Measurements from ENCODE around the gene GALK1. TPM values are rescaled to one million over a fixed set of nuclear protein-coding genes. Genes with fewer than 3 reads are reported as not detected.

The GALK1 gene
- total and polyA plus RNA-seq, 2 of the 13 experiments (the other 11 are each of a cell fraction or from before 2014, with no cell fraction given), result 59.9 to 93.6 TPM

- no peak for TF ChIP-seq GPN1 (CRISPR knock-in tag; IDR thresholded peaks at IDR 0.05; ENCODE audit: borderline replicate concordance)
- TF ChIP-seq SATB2 (CRISPR knock-in tag; IDR thresholded peaks at IDR 0.05), result no peak
- no peak for TF ChIP-seq ZNF282 (IDR thresholded peaks at IDR 0.05; ENCODE audit: partially characterized antibody)
- no peak for TF ChIP-seq ZSCAN31 (CRISPR knock-in tag; IDR thresholded peaks at IDR 0.05; ENCODE audit: low read depth)
- no peak for TF ChIP-seq TRIM24 (CRISPR knock-in tag; IDR thresholded peaks at IDR 0.05)
- no peak for TF ChIP-seq RFX5 (IDR thresholded peaks at IDR 0.05; ENCODE audit: low read depth, low read length)
- no peak for TF ChIP-seq BATF2 (CRISPR knock-in tag; IDR thresholded peaks at IDR 0.05)
- TF ChIP-seq E2F2 (CRISPR knock-in tag; IDR thresholded peaks at IDR 0.05; ENCODE audit: borderline replicate concordance), result no peak
- no peak for TF ChIP-seq ZNF761 (CRISPR knock-in tag; conservative IDR thresholded peaks at IDR 0.05)
- TF ChIP-seq CBX2 (IDR thresholded peaks at IDR 0.05; ENCODE audit: low read depth, low read length), result no peak
- TF ChIP-seq CBX2 (CRISPR knock-in tag; IDR thresholded peaks at IDR 0.05; ENCODE audit: low read depth), result no peak
- no peak for TF ChIP-seq ZFAT (CRISPR knock-in tag; conservative IDR thresholded peaks at IDR 0.05)
- no peak; the same call in 1 of the 2 replicates for TF ChIP-seq SAP130 (CRISPR knock-in tag; IDR thresholded peaks at IDR 0.05; ENCODE audit: low read depth)
- TF ChIP-seq SMAD1 (CRISPR knock-in tag; IDR thresholded peaks at IDR 0.05; ENCODE audit: borderline replicate concordance, low read depth), result no peak
- TF ChIP-seq NFRKB (IDR thresholded peaks at IDR 0.05), result no peak
- TF ChIP-seq GLMP (CRISPR knock-in tag; IDR thresholded peaks at IDR 0.05; ENCODE audit: borderline replicate concordance), result no peak
- TF ChIP-seq SUZ12 (IDR thresholded peaks at IDR 0.05; ENCODE audit: low read depth, low read length), result no peak
- no peak for TF ChIP-seq KLF11 (CRISPR knock-in tag; IDR thresholded peaks at IDR 0.05)
- TF ChIP-seq CREB3 (CRISPR knock-in tag; IDR thresholded peaks at IDR 0.05), result no peak
- TF ChIP-seq MIER2 (CRISPR knock-in tag; IDR thresholded peaks at IDR 0.05), result no peak
- no peak; the same call in 1 of the 2 replicates for TF ChIP-seq ZNF362 (CRISPR knock-in tag; IDR thresholded peaks at IDR 0.05; ENCODE audit: borderline replicate concordance)
- TF ChIP-seq U2AF1 (optimal IDR thresholded peaks at IDR 0.05; ENCODE audit: low read depth, low read length), result no peak
- TF ChIP-seq ATF1 (CRISPR knock-in tag; IDR thresholded peaks at IDR 0.05), result no peak
- TF ChIP-seq ZIK1 (CRISPR knock-in tag; IDR thresholded peaks at IDR 0.05; ENCODE audit: borderline replicate concordance, low read depth), result no peak; the same call in 1 of the 2 replicates
- no peak for TF ChIP-seq ELF4 (CRISPR knock-in tag; IDR thresholded peaks at IDR 0.05; ENCODE audit: borderline replicate concordance)
- no peak for TF ChIP-seq NFYC (CRISPR knock-in tag; IDR thresholded peaks at IDR 0.05)
These were observed 15.2 kb downstream of the GALK1 start (continued) for GRCh38 chr17:75749545-75750389.

Measured in HepG2 (cell line).